Left lobe of liver (tissue), 2 donors: Measurements from ENCODE around the gene ALCAM. TPM values are rescaled to one million over a fixed set of nuclear protein-coding genes. Genes with fewer than 3 reads are reported as not detected.

Source experiments
- ATAC-seq: fragments of 200-7000 bp; cut with Tn5 transposase; one replicate; pipeline ENCODE4 v1.9.1; 2020; ENCODE audit warnings: mild to moderate bottlenecking, moderate library complexity
- DNase-seq: peaks from one replicate; pipeline ENCODE4 v3.0.0-alpha.2; 2020; ENCODE audit warnings: low spot score
- total RNA-seq: library from RNA; stranded (reverse); gene quantifications from one replicate; pipeline ENCODE4 v1.2.1, GENCODE V29; 2021
- donor health status: DM: no; HTN: no; CAD: no; lungs with moderate emphysema.
- donor health status: DM: no; HTN: yes; CAD: no.

The ALCAM gene
- total RNA-seq, 1 donor from 2014 or later, result 25.0 TPM

- peak; percentile 93 for ATAC-seq
- DNase-seq, result no peak
Measured at GRCh38 chr3:105518806-105519418, 152.2 kb downstream of the ALCAM start.

DNA sequence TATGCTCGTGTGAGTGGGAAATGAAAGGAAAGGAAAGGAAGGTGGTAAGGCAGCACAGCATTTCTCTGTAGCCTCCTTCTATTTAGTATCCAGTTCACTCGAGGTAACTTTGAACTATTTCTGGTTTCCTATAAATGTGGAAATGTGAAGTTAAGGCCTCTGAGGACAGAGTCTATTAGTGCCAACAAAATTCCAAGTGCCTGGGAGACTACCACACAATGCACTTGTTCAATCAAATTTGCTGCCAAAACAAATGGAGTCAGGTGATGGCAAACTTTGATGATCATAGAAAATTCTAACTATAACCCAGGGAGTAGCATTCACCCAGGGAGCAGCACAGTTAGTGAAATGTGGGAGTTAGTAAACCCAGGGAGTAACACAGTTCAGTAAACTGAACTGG is 155.1 kb downstream of the ALCAM start:
- no peak for DNase-seq
- peak; percentile 20 for ATAC-seq

DNA sequence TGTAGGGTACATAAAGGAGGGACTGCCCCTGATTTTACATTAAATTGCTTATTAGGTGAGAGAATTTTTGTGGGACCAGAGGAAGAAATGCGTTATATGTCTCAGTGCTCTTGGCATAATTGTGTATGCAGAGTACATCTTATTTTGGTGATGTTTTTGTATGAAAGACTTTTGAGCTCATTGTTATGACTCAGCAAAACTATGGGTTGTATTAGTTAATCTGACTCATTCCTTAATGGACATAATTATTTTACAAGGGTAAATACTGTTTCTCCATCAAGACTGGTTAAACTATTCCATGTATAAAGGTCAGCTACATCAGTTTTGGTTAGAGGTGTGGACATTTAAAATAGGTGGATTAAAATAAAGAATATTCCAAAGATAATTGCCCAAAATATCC is 156.8 kb downstream of the ALCAM start:
- no peak for DNase-seq
- no peak for ATAC-seq

DNA sequence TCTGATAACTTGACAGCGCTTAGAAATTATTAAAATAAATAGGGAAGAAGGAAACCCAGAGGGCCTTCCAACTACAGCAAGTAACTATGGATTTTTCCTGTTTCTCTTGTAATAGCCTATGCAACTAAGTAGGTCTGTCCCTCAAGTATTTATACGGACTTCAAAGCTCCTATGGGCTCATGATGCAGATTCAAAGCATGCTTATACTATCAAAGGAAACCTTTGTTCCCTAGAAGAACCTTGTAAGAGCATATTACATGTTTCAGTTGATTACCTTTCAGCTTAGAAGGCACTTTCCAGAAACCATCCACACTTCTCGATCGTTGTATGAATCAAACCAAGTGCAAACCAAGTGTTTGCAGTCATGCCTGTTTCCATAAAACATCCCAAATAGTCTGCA is 158.8 kb downstream of the ALCAM start:
- ATAC-seq (no peak), DNase-seq (no peak)

DNA sequence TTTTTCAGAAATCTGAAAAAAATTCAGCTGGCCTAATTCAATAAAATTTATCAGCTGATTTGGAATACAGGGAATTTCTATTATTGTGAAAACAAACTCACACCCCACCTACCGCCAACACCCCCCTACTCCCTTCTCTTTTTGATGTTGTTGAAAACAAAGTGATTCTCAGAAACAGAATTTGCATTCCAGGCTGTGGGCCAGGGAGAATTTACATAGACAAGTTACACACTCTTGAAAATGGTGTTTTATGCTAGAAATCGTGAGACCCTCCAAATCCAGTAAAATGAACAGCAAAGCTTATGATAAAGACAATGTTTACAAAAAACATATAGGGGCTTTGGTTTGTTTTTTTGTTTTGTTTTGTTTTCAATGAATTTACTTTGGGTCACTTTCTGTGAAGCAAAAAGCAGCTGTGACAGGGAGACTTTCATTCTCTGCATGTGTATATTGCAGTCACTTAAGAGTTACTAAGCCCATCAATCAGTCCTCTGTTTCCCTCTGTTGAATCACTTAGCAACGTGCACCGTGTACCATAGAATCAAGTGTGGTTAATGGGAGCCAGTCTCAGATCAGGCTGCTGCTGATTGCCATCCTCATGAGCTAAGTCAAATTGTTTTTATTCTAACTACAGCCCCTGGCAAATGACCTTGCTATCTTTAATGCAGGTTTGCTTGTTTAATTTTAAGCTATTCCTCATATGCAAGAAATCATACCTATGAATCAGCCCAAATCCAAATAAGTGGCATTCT is 159.8 kb downstream of the ALCAM start:
- no peak for ATAC-seq
- no peak for DNase-seq

DNA sequence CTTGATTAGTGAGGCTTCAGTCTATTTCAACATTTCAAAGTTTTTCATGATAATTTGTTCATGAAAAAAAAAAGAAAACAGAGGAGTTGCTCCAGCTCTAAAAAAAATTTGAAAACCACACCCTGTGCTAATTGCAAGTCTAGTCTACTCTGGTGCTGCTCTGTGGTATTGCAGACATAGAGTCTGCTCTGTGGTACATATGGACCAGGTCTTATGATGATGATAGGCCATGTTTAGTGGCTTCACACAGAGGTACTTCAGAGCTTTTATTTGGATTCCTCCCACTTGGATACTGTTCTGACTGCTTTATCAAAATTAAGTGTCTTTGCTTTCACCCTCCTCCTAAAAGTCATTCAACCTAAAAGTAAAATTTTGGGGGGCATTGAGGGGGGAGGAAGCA is 160.8 kb downstream of the ALCAM start:
- DNase-seq, result no peak
- ATAC-seq, result no peak

GRCh38 chr3:105527949-105528348 is 161.2 kb downstream of the ALCAM start:
- DNase-seq, result no peak
- ATAC-seq, result no peak

DNA sequence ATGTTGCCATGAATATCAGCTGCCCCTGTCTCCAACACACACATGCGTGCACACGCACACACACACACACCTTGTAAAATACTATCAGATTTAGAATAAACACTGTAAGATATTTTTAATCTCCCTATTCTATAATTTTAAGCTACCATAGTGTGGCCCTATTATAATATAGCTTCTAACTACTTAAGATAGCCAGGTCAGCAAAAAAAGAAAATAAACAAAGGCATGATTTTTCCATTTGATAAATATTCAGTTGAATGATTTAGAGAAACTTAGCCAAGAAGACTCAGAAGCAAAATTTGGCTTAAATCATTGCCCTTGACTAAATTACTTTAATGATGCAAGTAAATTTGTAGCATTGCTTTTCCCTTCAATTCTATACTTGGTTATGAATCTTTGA is 162.2 kb downstream of the ALCAM start:
- DNase-seq, result no peak
- ATAC-seq, result no peak

- no peak for DNase-seq
- ATAC-seq, result no peak
Measured at GRCh38 chr3:105529456-105529855, 162.7 kb downstream of the ALCAM start.

DNA sequence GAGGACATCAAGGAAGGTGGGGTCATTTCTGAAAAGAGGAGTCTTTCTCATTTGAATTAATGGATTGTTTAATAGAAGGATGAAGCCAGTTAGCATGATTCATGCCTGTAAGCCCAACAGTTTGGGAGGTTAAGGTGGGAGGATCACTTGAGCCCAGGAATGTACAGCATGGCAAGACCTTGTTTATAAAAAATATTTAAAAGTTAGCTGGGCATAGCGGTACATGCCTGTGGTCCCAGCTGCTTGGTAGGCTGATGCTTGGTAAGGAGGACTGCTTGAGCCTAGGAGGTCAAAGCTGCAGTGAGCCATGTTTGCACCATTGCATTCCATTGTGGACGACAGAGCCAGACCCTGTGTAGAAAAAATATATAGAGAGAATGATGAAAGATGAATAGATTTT is 165.5 kb downstream of the ALCAM start:
- ATAC-seq (no peak), DNase-seq (no peak)

- ATAC-seq (no peak), DNase-seq (no peak)
Measured at GRCh38 chr3:105533960-105534359, 167.3 kb downstream of the ALCAM start.

DNA sequence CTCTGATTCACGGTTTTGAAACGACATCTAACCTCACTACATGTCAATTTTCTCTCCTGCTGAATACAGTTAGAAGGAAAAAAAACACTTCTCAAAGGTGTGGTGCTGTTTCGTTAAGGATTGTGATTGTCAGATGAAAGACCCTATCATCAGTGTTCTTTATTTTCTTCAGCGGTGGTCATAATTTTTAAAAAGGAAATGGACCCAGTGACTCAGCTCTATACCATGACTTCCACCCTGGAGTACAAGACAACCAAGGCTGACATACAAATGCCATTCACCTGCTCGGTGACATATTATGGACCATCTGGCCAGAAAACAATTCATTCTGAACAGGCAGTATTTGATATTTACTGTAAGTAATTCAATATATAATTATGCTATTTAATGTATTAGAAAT is 167.8 kb downstream of the ALCAM start:
- ATAC-seq, result no peak
- no peak for DNase-seq

- DNase-seq (no peak), ATAC-seq (no peak)
Measured at GRCh38 chr3:105537371-105538080, 170.8 kb downstream of the ALCAM start.

DNA sequence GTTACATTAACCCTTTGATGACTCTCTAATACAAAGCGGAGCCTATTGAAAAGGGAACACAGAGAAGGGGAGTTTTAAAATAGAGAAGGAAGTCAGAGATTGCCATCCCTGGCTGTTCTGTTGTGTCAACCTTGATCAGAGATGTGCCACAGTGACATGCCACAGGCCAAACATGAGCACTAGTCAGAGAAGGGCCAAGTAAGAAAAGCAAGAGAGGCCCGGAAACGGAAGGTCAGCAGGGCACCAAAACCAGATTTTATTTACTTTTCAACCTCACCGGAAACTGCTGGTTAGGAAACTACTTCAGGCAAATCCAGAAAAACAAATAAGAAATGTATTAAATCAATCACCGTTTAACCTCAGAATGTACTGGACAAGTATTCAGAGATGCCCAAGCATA is 171.8 kb downstream of the ALCAM start:
- no peak for DNase-seq
- ATAC-seq, result peak; percentile 20

GRCh38 chr3:105539897-105540296 is 173.2 kb downstream of the ALCAM start:
- DNase-seq (no peak), ATAC-seq (no peak)

DNA sequence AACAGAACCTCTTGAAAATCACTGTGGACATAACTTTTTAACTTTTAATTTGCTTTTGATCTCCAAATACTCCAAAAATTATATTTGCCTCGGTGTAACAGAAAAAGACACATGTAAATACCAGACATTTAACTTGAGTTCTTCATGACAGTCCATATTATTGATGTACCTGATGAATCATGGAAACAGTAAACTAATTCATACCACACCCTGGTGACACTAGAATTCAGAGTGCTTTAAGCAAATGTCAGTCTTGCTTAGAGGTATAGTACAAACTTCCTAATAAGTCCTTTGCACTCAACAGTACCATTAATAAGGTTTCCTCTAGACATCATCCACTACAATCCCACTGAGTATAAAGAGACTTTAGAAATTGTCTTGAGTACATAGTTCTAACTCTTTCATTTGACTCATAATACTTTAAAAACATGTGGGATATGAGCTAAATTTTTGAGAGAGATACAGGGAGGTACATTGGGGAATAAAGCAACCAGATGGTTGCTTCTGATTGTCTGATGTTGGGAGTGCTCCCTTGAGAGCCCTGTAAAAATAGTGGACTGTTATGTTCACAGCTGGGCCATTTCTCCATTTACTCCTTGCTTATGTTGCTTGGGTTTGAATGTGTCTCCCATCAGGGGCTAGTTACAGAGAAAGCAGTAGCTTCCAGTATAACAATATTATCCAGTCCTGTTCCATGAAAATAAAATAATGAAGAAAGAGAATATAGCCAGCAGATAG is 175.7 kb downstream of the ALCAM start:
- ATAC-seq, result no peak
- no peak for DNase-seq

DNA sequence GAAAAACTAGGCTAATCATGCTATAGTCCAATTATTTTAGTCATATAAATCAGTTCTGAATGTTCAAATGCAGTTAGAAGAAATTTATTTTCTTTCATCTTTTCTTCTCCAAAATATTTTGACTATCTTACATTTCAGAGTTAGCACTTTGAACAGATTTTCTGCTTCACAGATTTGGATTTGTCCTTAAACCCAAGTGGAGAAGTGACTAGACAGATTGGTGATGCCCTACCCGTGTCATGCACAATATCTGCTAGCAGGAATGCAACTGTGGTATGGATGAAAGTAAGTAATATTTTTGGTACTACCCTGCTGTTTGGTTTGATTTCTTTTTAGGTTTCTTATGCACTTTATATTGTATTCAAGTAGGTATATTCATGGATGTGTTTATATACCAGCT is 178.3 kb downstream of the ALCAM start:
- DNase-seq (no peak), ATAC-seq (no peak)

- DNase-seq, result no peak
- no peak for ATAC-seq
Measured at GRCh38 chr3:105553851-105554250, 187.1 kb downstream of the ALCAM start.

GRCh38 chr3:105555206-105555605 is 188.5 kb downstream of the ALCAM start:
- no peak for ATAC-seq
- no peak for DNase-seq

DNA sequence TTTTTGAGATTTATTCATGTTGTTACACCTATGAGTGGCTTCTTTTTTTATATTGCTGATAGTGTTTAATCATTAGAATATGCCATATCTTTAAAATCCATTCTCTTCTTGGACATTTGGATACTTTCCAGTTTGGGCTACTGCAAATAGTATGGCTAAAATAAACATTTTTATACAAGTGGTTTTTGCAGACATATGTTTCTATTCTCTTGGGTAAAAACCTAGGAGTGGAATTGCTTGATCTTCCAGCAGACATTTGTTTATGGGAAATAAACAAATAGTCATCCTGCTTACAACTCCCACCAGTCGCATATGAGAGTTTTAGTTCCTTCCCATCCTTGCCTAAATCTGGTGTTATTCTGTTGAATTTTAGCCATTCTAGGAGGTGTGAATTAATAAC is 193.1 kb downstream of the ALCAM start:
- ATAC-seq, result no peak

DNA sequence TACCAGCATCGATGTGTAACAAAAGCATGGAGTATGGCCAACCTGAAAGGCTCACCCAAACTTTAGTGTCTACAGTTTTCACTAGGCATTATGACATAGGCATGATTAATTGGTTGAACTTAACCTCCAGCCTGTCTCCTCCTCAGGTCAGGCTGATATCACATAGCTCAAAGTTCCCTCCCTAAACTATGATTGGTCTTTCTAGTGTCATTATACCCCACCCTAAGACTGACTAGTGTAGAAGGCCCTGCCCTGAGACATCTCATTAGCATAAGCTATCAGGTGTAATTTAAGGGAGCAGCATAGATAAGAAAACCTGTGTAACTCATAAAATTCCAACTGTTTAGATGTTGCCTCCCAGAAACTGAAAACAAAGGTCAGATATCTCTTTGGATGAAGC is 195.2 kb downstream of the ALCAM start:
- DNase-seq (no peak), ATAC-seq (no peak)

More for the DNA sequence above, 193.1 kb downstream of the ALCAM start:
- DNase-seq, result no peak
